Mammary epithelial cell (primary cell): ENCODE data around the gene FMNL2.

Source experiments
- EZH2 ChIP-seq: IDR thresholded peaks from 2 replicates; pipeline ENCODE4 v1.6.1; 2012; ENCODE audit warnings: low read length, inconsistent platforms, borderline replicate concordance
- TF ChIP-seq, protein P1 (sequence below), 2 donors: IDR thresholded peaks in 1 of 2; conservative IDR thresholded peaks in 1 of 2; 2 replicates each; pipeline ENCODE4 v1.5.1; 2011 to 2012; ENCODE audit warnings: inconsistent platforms in 2 of 2, low read length in 2 of 2, mild to moderate bottlenecking in 2 of 2, control low read depth in 1 of 2, low read depth in 1 of 2; ENCODE audit not compliant: insufficient read depth in 1 of 2; ENCODE audit errors: extremely low read depth in 1 of 2

GRCh38 chr2:152560873-152561595 lies 226.1 kb downstream of the FMNL2 start:
- TF ChIP-seq EZH2, result no peak
- TF ChIP-seq, protein P1, sequence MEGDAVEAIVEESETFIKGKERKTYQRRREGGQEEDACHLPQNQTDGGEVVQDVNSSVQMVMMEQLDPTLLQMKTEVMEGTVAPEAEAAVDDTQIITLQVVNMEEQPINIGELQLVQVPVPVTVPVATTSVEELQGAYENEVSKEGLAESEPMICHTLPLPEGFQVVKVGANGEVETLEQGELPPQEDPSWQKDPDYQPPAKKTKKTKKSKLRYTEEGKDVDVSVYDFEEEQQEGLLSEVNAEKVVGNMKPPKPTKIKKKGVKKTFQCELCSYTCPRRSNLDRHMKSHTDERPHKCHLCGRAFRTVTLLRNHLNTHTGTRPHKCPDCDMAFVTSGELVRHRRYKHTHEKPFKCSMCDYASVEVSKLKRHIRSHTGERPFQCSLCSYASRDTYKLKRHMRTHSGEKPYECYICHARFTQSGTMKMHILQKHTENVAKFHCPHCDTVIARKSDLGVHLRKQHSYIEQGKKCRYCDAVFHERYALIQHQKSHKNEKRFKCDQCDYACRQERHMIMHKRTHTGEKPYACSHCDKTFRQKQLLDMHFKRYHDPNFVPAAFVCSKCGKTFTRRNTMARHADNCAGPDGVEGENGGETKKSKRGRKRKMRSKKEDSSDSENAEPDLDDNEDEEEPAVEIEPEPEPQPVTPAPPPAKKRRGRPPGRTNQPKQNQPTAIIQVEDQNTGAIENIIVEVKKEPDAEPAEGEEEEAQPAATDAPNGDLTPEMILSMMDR (conservative IDR thresholded peaks at IDR 0.05 in 1 of 2, IDR thresholded peaks at IDR 0.05 in 1 of 2; ENCODE audit: extremely low read depth in 1 of 2, insufficient read depth in 1 of 2, low read depth in 1 of 2, low read length in 2 of 2), result no peak
